Renal cortex interstitium (tissue), 11 donors: ENCODE measurements around the gene MAML3. TPM values are rescaled to one million over a fixed set of nuclear protein-coding genes. Genes with fewer than 3 reads are reported as not detected.

Experiments
- DNase-seq, 11 donors: peaks; one replicate each; pipeline ENCODE4 v3.0.0-alpha.2; 2013; ENCODE audit warnings: low read depth in 9 of 11, low spot score in 4 of 11; ENCODE audit errors: extremely low read depth in 1 of 11
- polyA plus RNA-seq, 3 donors: library from polyadenylated mRNA; unstranded; fragments of 120-200 nt; gene quantifications; one replicate each; pipeline ENCODE4 v1.2.1, GENCODE V29; 2013; ENCODE audit not compliant: insufficient read length in 3 of 3

The MAML3 gene
- polyA plus RNA-seq, 3 donors, result 16.2 to 18.5 (median 17.8) TPM

DNA sequence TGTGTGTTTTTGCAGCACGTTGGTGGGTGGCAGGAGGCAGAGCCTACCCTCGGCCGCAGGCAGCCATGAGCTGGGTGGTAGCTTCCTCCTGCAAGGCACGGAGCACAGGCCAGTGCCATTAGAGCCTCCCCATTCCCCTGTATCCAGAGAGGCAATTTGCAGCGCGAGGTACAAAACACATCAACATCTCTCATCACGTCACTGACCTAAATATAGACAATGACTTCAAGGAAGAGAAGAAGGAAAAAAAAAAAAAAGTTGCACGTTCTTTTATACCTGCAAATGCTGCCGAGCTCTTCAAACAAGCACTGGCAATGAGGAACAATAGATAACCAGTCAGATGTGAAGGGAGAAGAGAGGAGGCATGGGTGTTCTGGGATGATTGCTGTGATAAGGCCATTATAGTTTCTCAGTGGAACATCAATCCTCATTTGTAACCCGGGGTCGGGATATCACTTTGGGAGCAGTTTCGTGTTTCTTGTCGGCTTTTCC is 328.4 kb downstream of the MAML3 start:
- no peak for DNase-seq

- no peak for DNase-seq
Observed at GRCh38 chr4:139824882-139825522, 329.0 kb downstream of the MAML3 start.

DNA sequence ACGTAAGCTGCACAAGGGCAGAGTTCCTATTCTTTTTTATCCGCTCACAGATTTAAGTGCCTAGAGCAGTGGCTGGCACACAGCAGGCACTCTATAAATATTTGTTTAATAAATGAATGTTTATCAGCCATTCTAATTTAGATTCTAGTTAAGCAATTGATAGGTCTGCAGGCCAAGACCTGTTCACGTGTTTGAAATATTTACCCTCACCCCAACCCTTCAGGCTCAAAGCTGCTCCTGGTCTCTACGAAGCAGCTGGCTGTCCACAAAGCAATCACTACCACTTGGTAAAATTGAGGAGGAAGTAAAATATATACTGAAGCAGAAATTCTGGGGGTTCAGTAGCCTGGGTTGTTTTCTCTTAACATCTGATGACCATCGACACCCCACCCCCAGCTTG is 330.2 kb downstream of the MAML3 start:
- no peak for DNase-seq

- no peak for DNase-seq
Observed at GRCh38 chr4:139823345-139823744, 330.6 kb downstream of the MAML3 start.

DNA sequence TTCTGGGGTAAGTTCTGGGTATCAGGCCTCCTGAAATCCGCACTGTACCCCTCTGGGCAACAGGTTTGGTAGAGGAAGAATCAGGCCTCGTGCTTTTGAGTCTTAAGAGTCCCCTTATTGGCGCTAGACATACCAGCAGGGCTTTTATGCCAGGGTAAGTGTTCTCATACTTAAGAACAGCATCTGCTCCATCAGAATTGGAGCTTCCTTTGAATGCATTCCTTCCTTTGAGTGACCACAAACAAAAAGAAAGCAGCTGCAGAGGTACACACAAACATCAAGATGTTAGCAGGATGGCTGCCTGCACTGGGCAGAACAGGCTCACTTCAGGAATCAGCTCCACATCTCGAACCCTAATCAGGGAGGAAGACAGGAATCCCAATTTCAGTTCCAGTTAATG is 331.6 kb downstream of the MAML3 start:
- no peak for DNase-seq

- no peak for DNase-seq
Observed at GRCh38 chr4:139819082-139819481, 334.9 kb downstream of the MAML3 start.

DNA sequence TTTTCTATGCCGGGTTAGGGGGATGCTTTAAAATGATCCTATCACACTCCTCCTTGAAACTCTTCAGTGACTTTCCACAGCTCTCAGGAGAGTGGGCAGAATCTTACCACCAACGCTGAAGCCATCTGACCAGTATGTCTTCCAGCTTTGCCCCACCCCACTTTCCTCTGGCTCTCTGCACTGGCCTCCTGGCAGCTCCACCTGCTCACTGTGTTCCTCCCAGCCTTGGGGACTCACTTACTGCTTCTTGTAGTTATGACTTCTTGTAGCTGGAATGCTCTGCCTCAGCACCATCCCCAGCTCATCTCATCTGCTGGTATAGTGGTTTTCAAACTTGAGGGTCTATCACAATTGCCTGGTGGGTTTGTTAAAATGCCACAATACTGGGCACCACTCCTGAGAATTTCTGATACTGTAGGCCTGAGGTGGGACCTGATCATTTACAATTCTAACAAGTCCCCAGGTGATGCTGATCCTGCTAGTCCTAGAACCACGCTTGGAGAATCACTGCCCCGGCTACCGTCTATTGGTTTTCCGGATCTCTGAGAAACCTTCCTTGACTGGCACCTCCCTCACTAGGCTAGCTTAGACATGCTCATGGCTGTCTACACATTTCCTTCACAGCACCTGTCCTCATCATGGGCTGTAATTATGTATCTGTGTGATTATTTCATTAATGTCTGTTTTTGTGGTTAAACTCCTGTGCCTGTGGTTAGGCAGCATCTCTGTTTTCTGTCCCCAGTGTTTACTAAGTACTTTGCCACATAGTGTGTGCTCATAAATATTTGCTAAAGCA is 336.1 kb downstream of the MAML3 start:
- DNase-seq, result no peak

DNA sequence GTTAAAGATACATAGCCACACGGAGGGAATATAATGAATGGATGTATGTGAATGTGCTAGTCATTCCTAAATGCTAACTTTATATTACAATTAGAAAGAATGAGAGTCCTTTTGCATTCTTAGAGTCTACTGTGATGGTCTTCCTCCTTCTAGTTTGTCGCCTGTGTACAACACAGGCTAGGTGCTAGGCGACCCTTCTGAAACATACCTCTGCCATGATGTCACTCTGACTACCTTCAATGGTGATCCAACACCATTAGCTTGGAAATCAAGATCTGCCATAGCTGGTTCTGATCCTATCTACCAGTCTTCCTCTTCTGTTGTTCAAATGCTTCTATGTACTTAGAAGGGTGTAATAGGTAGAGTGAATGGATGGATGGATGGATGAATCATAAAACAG is 337.1 kb downstream of the MAML3 start:
- no peak for DNase-seq

GRCh38 chr4:139815778-139816601 is 338.0 kb downstream of the MAML3 start:
- DNase-seq, result peak in 6 of 11 donors; percentile 57 to 78 (median 66)

DNA sequence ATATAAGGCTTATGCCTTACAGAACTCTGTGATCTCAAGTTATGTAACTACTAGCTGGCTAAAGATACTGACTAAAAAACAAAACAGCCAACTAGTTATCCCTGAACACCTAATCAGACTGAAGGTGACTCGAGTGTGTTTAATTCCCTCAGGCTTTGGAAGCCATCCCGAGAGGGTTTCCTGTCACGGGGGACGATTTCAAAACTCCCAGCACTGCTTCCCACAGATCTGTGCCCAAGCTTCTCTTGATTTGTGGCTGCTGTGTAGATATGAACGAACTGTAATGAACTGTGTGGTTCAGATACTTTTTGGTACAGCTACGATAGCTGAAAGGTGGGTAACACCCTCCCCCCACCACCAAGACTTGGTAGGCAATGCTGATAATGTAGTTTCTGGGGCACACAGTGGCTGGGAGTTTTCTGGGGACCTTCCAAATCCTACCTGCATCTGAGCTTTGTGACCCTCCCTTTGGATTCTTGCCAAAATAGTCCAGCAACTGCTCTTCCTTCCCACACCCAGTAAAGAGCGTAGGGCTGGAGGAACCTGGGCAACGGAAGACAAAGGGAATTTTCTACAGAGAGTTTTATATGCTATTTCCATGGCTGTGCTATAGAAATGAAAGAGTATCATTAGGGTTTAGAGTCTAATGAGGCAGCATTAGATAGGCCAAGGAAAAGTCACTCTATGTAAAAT is 339.5 kb downstream of the MAML3 start:
- DNase-seq, result no peak

DNA sequence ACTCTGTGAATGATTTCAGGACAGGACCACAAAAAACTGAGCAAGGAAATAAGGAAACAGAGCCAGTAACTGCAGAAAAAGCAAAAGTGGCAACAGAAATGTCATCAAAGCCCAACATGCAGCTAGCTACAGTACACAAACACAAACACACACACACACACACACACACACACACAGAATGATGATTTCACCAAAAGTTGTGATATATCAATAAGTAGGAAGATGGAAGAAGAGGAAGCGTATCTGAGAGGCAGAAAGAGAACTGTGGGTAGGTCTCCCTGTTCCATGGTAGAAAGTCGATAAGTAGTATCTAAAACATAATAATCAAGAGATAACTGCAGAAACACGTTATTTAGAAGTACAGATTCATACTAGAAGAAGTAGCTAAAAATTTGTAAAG is 340.1 kb downstream of the MAML3 start:
- DNase-seq, result no peak

DNA sequence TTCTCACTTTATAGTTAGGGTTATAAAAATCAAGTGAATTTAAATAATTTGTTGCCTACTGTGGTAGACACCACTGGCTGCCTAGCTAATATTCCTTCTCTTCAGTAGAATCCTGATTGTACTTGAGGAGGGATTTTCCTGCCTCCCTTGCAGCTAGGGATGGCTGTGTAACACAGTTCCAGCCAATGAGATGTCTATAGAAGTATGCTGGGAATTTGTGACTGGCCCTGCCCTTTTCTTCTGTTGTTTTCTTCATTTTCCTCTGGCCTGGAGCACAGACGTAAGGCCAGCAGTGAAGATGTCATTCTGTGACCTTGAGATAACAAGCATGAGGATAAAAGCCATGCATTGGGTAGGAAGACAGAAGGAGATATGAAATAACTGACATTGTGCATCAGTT is 343.3 kb downstream of the MAML3 start:
- DNase-seq, result no peak

DNA sequence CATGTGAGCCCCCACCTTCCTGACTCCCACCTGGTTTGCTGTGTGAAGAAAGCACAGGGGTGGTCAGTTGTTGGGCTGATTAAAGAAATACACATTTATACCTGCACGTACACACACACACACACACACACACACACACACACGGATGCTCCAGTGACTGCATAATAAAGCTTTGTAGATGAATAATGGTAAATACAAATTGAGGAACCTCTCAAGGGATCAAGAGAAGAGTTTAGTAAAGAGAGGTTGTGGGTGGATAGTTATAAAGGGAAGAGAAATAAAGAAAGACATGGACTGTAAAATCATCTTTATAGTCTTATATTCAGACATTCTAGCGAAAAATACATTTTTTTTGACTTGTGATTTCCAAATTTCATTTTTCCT is 344.2 kb downstream of the MAML3 start:
- no peak for DNase-seq

GRCh38 chr4:139808808-139809756 is 344.9 kb downstream of the MAML3 start:
- DNase-seq, result peak in 10 of 11 donors; percentile 58 to 88 (median 76)

DNA sequence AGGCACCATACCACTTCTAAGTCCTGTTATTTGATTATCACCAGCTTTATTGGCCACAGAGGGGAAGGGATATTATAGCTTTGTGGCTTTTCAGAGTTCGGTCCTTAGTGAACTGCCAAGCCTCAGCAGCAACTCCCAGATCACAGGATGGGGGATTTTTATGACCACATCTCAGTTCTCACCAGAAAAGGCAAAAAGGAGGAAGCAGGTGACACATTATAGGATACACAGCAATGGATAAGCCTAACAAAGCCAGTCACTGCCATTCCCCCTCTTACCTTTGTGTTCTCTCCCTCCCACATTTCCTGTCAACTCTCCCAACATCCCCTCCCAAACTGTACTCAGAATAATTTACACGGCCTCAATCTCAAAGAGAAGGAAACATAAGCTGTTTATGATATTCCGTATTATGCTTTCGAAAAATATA is 345.6 kb downstream of the MAML3 start:
- DNase-seq, result peak in 1 of 11 donors; percentile 63

GRCh38 chr4:139807483-139807882 is 346.5 kb downstream of the MAML3 start:
- no peak for DNase-seq

DNA sequence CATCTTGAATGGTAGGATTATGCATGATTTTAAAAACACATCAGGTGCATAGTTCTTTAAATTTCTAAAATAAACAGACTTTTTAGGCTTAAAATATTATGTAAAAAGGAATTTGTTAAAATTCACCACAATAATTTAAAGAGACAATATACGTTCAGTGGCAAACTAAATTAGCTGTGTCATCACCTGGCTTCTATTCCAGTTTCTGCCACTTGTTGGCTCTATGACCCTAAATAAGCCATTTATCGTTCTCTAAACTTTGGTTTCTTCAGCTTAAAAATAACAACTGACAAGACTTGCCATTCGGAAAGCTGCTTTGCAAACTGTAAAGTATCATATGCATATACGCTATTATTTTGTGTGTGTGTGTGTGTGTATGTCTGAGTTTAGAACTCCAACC is 347.1 kb downstream of the MAML3 start:
- DNase-seq, result no peak

DNA sequence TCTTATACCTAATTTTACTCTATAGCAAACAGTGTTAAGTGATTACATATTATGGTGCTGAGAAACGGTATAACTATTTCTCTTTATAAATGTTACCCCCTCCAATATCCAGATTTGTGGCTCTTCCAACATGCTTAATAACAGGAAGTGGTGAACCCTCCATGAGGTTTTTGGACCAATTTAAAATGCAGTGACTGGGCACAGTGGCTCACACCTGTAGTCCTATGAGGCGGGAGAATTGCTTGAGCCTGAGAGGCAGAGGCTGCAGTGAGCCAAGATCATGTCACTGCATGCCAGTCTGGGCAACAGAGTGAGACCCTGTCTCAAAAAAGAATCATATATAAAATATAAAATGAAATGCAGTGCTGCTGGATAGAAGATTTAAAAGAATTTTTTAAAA is 351.1 kb downstream of the MAML3 start:
- no peak for DNase-seq
